WERI-Rb-1 (cell line): ENCODE results near the gene CCDC81.

Experiments
- DNase-seq: peaks from one replicate; pipeline ENCODE4 v3.0.0-alpha.2; 2020
- H3K27ac ChIP-seq: fragments of 250-450 bp; sonication (Bioruptor Pico); 2 replicates; pipeline ENCODE4 v1.5.1; 2020; ENCODE audit warnings: mild to moderate bottlenecking, moderate library complexity
- H3K27me3 ChIP-seq: fragments of 250-450 bp; sonication (Bioruptor Pico); 2 replicates; pipeline ENCODE4 v1.5.1; 2021; ENCODE audit warnings: mild to moderate bottlenecking, low read depth, moderate library complexity; ENCODE audit not compliant: insufficient read depth, severe bottlenecking
- H3K36me3 ChIP-seq: fragments of 250-450 bp; sonication (Bioruptor Pico); 2 replicates; pipeline ENCODE4 v1.5.1; 2020; ENCODE audit warnings: mild to moderate bottlenecking, moderate library complexity
- H3K4me3 ChIP-seq: 2 replicates; pipeline ENCODE4 v1.5.1; 2011; ENCODE audit warnings: low read depth, mild to moderate bottlenecking, control low read depth, low read length
- H3K9me3 ChIP-seq: fragments of 250-450 bp; sonication (Bioruptor Pico); 2 replicates; pipeline ENCODE4 v1.5.1; 2021; ENCODE audit warnings: mild to moderate bottlenecking, moderate library complexity; ENCODE audit not compliant: severe bottlenecking
- CTCF ChIP-seq: IDR thresholded peaks from 2 replicates; pipeline ENCODE4 v1.5.1; 2011; ENCODE audit warnings: low read depth, mild to moderate bottlenecking, control low read depth, inconsistent platforms, low read length

CCDC81 gene

GRCh38 chr11:86460461-86461385 is 86.0 kb downstream of the CCDC81 start:
- no peaks in the 10 kb centered on the region for H3K9me3 ChIP-seq
- no peaks in the 10 kb centered on the region for H3K27me3 ChIP-seq
- no peak overlapping the region for H3K4me3 ChIP-seq
- H3K27ac ChIP-seq = no peak overlapping the region
- no peak for DNase-seq
- no peak for TF ChIP-seq CTCF
- H3K36me3 ChIP-seq = peaks cover 23% of the 10 kb centered on the region

- DNase-seq = no peak
- Histone ChIP-seq H3K4me3 (no peak overlapping the region), H3K27me3 (no peaks in the 10 kb centered on the region), H3K27ac (no peak overlapping the region), H3K36me3 (peaks cover 25% of the 10 kb centered on the region), H3K9me3 (no peaks in the 10 kb centered on the region)
- TF ChIP-seq CTCF = no peak
Observed at GRCh38 chr11:86461892-86462291, 87.2 kb downstream of the CCDC81 start.

GRCh38 chr11:86463120-86463519 is 88.4 kb downstream of the CCDC81 start:
- H3K4me3 ChIP-seq = no peak overlapping the region
- H3K36me3 ChIP-seq = peaks cover 25% of the 10 kb centered on the region
- TF ChIP-seq CTCF = no peak
- no peaks in the 10 kb centered on the region for H3K27me3 ChIP-seq
- no peaks in the 10 kb centered on the region for H3K9me3 ChIP-seq
- no peak overlapping the region for H3K27ac ChIP-seq
- no peak for DNase-seq

- TF ChIP-seq CTCF = no peak
- Histone ChIP-seq H3K27ac (no peak overlapping the region), H3K36me3 (peaks cover 25% of the 10 kb centered on the region), H3K27me3 (no peaks in the 10 kb centered on the region), H3K9me3 (no peaks in the 10 kb centered on the region), H3K4me3 (no peak overlapping the region)
- no peak for DNase-seq
Observed at GRCh38 chr11:86463955-86464354, 89.3 kb downstream of the CCDC81 start.

GRCh38 chr11:86464509-86465221 is 90.0 kb downstream of the CCDC81 start:
- Histone ChIP-seq H3K9me3 (no peaks in the 10 kb centered on the region), H3K27ac (no peak overlapping the region), H3K27me3 (no peaks in the 10 kb centered on the region), H3K36me3 (peaks cover 25% of the 10 kb centered on the region), H3K4me3 (no peak overlapping the region)
- no peak for TF ChIP-seq CTCF
- no peak for DNase-seq
